Prostate gland (tissue), 2 donors: Measurements from ENCODE around the gene PLA2G2C.

Source experiments
- CTCF ChIP-seq, 4 experiments: fragments of 200-600 bp in 2 of 4; fragments of 450-650 bp in 2 of 4; sonication (generic) in 2 of 4; IDR thresholded peaks; 1 replicate in 3 of 4; 2 replicates in 1 of 4; pipeline ENCODE4 v1.5.1; 2016 to 2019; ENCODE audit warnings: antibody characterized with exemption in 4 of 4, mild to moderate bottlenecking in 2 of 4, moderate library complexity in 2 of 4
- POLR2A ChIP-seq: fragments of 450-650 bp; IDR thresholded peaks from one replicate; pipeline ENCODE4 v1.6.1; 2016; ENCODE audit warnings: antibody characterized with exemption, mild to moderate bottlenecking
- POLR2AphosphoS5 ChIP-seq: sonication (generic); formaldehyde crosslinking; IDR thresholded peaks from one replicate; pipeline ENCODE4 v1.6.1; 2017; ENCODE audit warnings: antibody characterized with exemption

GRCh38 chr1:20117236-20117635 is 69.1 kb downstream of the PLA2G2C start:
- TF ChIP-seq POLR2A (no peak), CTCF (IDR thresholded peaks at IDR 0.05) (no peak), POLR2AphosphoS5 (no peak)
